ENCODE measurements around the gene ADAMTSL3.

ADAMTSL3 gene

DNA sequence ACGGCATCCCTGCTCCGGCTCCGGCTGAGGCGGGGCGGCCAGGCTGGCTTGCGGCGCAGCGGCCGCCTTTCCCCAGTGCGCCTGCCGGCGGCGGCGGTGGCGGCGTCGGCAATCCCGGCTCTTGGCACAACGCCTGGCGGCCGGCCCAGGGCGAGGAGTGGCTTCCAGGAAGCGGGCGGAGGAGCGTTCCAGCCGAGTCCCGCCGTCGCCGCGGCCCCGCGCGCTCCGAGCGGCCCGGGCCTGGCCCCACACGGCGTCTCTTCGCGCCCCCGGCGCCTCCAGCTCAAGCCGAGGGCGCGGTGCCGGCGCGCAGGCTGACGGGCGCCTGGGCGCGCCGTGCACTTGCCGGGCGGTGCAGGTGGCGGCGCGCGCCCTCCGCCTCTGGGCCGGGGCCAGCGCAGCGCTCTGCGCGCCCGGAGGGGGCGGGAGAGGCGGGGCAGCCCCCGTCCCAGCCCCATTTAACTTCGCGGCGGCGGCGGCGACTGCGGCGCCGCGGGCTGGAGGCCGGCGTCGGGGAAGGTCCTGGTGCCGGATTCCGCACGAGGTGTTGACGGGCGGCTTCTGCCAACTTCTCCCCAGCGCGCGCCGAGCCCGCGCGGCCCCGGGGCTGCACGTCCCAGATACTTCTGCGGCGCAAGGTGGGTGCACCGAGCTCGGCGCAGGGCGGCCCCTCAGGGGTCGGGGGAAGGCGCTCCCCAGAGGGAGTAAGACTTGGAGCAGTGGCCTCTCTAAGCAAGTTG, at the start of gene ADAMTSL3:
ADAMTSL3 (plus strand) TSS at position 485 of the 740 bp plus-strand sequence. CDS start 1,639 bp downstream, outside the sequence.
- DNase-seq, result peak; percentile 8

- no peak for DNase-seq
Observed at GRCh38 chr15:83604549-83604948, 49.4 kb upstream of the ADAMTSL3 start.

- no peak for DNase-seq
Observed at GRCh38 chr15:83605111-83605945, 48.6 kb upstream of the ADAMTSL3 start.

DNA sequence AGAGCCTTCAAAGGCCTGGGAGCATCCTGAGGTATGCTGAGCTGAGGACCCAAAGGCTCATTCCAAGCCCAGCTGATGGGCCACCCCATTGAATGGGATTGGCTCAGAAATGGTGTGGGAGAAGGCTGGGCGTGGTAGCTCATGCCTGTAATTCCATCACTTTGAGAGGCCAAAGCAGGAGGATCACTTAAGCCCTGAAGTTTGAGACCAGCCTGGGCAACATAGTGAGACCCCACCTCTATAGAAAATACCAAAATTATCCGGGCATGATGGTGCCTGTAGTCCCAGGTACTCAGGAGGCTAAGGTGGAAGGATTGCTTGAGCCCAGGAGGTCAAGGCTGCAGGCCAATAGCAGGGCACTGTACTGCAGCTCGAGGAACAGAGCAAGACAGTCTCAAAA, 43.8 kb upstream of the ADAMTSL3 start:
- no peak for DNase-seq

GRCh38 chr15:83610901-83611685, 42.8 kb upstream of the ADAMTSL3 start:
- DNase-seq, result no peak

DNA sequence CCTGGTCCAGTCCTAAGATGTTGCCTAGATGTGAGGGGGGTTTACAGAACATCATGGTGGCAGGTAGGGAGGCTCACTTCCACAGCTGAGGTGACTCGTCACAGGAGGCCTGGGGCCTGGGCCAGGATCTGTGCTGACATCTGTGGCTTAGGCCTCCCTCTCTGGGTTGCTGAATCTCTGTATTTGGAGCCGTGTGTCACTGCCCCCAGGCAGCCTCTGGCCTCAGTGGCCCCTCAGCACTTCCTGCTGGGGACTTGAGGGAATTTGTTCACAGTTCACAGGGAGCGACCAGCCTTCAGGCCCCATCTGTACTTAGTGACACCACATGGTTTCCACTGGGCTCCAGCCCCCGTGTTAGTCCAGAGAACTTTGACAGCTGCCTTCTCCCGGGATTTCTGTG, 41.7 kb upstream of the ADAMTSL3 start:
- no peak for DNase-seq

GRCh38 chr15:83612898-83613635, 40.9 kb upstream of the ADAMTSL3 start:
- DNase-seq, result no peak

DNA sequence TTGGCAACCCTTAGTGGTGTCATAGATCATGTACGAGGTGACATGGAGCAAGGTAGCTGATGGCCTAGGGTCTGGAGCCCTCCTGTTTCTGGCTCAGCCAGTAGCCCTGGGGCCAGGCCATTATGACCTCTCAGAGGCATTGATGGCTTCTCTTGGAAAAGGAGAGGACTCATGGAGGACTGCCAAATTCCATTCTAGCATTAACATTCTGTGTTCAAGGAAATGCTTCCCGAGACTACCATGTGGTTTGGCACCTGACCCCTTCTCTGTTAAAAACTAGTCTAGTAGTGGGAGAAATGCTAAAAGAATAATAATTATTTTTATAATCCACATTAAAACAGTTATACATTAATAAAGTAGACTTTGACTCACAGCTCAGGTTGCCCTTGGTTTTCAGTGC, 40.2 kb upstream of the ADAMTSL3 start:
- no peak for DNase-seq

GRCh38 chr15:83616840-83617239, 37.1 kb upstream of the ADAMTSL3 start:
- DNase-seq, result no peak

DNA sequence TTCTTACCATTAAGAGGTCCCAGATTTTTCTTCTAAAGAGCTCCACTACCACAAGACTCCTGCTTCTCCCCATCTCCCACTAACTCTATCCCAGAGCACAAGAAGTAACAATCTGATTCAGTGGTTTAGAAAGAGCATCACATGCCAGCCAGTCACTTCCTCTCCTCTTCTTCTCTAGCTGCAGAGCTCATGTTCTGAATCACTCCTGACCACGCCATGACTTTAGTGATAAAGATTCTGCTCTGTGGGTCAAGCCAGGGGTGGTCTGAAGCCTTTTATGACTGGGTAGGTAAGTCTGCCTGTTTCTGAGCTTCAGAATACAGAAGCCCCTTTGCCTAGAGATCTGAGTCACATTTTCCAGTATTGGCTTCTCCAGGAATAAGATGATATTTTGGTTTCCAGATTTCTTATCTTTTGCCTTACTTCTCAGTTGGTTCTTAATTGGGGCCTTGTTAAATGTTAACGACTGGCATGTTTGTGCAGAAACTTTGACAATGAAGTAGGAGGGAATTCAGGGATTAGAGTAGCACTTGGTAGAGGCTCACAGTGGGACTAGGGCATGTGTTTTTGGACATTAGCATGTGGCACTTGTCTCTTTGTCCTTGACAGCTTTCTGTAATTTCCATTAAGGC, 27.6 kb upstream of the ADAMTSL3 start:
- DNase-seq, result no peak

DNA sequence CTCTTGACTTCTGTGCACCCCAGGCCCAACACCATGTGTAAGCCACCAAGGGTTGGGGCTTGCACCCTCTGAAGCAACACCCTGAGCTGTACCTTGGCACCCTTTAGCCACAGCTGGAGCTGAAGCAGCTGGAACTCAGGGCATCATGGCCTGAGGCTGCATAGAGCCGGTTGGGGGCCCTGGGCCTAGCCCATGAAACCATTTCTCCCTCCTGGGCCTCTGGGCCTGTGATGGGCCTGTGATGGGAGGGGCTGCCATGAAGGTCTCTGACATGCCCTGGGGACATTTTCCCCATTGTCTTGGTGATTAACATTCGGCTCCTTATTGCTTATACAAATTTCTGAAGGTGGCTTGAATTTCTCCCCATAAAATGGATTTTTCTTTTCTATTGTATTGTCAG, 22.4 kb upstream of the ADAMTSL3 start:
- DNase-seq, result no peak

DNA sequence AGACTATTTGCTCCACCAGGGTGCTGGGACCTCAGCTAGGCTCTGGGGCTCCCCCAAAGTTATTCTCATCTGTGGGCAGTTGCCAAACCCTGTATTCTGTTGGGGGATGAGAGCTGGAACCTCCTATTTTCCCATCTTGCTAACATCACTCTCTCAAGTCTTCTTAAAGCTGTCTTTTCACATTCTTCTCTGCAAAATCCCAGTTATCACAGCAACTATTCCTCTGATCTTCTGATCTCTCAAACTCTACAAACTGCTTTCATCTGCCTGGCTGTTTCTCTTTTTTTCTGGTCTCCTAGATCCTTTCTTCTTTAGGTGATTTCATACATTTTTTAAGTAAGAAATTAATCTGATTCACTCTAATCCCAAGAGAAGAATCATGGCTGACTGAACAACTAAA, 10.7 kb upstream of the ADAMTSL3 start:
- DNase-seq, result no peak

GRCh38 chr15:83644439-83644838, 9.5 kb upstream of the ADAMTSL3 start:
- DNase-seq, result no peak

DNA sequence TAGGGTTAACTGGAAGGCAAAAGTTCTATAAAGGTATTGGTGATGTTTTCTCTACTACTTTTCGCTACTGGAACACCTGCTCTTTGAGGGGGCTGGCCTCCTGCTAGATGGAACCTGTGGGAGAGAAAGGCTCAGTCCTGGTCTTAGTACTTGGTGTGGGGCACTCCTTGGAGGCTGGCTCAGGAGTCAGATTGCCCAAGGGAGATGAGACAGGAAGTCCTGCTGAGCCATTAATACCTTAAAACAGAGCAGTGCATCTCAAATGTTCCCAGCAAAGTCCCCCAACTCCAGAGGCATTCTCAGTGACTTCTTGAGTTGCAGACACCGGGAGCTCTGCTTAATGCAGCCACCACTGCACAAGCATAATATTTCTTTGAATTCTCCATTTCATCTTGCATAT, 3.1 kb upstream of the ADAMTSL3 start:
- DNase-seq, result no peak

DNA sequence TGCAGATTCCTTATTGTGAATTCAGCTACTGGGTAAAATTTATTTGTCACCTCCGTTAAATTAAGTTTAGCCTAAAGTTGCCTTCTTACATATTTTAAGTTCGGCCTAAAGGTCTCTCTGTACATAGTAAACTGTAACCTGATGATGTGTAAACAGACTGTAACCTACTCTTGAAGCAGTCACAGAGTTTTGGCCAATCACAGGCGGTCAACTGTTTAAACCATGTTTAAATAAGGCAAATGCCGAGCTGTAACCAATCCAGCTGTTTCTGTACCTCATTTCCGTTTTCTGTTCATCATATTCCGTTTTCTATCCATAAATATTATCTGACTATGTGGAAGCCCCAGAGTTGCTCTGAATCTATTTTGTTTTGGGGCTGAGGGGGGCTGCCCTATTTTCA, 2.4 kb upstream of the ADAMTSL3 start:
- no peak for DNase-seq

DNA sequence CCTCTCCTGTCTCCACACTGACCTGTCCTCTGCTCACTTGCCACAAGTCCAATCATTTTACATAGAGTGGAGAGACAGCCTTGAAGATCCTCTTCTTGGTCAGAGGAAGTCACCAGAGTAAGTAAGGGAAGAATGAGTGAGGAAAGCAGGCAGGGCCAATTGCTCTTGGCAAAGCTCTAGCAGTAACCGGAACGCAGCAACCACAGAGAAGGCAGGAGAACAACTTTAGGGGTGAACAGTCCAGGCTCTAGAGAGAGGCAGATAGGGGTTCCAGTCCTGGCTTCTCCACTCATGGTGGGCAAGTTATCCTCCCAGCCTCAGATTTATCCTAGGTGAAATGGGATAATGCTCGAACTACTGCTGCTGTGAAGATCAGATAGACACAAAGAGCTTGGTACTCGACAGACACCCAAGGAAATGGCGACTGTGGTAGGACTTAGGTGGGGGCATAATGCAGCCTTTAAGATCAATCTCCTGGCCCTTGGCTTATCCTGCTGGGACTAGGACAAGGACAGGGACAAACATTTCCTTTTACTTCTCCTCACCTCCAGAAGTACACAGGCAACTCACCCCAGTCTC, 1.2 kb upstream of the ADAMTSL3 start:
- DNase-seq, result no peak

DNA sequence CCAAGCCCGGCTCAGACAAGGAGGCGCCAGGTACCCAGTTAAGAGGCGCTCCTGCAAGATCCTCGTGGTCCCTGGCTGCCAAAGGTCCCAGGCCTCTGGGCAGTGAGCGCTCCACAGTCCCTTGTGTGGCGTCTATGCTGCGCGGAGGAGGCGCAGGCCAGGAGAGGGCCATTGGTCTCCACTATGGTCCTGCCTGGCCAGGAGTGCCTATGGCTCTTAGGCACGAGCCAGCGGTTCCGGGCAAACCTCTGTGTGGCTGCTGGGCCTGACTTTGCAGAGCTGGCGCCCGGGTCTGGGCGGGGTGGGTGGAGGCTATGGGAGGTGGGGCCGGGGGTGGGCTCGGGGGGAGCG, 660 bp upstream of the ADAMTSL3 start:
- no peak for DNase-seq

GRCh38 chr15:83654379-83655236, 685 bp downstream of the ADAMTSL3 start:
- DNase-seq, result no peak

- no peak for DNase-seq
Observed at GRCh38 chr15:83655237-83655616, 1.3 kb downstream of the ADAMTSL3 start.

- DNase-seq, result no peak
Observed at GRCh38 chr15:83656192-83656591, 2.3 kb downstream of the ADAMTSL3 start.

DNA sequence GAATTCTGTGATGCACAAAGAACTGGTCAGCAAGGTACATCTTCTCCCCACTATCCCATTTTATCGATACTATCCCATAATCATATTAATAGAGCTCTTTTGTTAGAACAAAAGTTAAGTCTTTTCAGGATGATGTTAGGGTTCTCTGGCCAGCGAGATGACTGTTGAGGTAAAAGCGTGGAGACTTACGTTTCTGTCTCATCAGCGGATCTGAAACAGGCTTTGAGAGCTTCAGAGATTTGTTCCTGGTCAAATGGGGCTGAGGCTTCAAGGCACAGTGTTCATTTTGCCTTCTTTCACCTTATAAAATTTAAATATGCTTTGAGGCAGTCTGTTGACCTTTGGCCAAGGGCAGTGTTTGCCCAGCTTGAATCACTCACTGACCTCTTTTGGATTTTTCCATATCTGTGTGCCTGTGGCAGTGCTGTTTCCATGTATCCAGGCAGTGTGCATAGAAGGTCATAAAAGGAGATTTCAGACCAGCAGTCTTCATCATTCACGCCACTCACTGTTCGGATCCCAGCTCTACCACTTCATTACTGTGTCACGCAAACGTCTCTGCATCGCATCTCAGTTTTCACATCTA, 3.1 kb downstream of the ADAMTSL3 start:
- DNase-seq, result no peak
